K562 (cell line): Measurements from ENCODE around the gene UBE2L3. TPM values are rescaled to one million over a fixed set of nuclear protein-coding genes. Genes with fewer than 3 reads are reported as not detected.
A peak's percentile ranks its signal among the peaks of the same experiment; 100 is the strongest.

Experiments used
- CREBBP ChIP-seq: IDR thresholded peaks from one replicate; pipeline ENCODE4 v1.6.1; 2012; ENCODE audit warnings: low read depth, mild to moderate bottlenecking, control low read depth, inconsistent platforms, low read length
- HDAC8 ChIP-seq: fragments of 450-650 bp; IDR thresholded peaks from 2 replicates; pipeline ENCODE4 v1.6.1; 2016; ENCODE audit warnings: mild to moderate bottlenecking, missing genetic modification characterization, moderate library complexity, missing compliant biosample characterization
- KDM1A ChIP-seq, 2 experiments: fragments of 450-650 bp; IDR thresholded peaks; 2 replicates each; pipeline ENCODE4 v1.6.1; 2016; ENCODE audit warnings: mild to moderate bottlenecking in 2 of 2
- KLF10 ChIP-seq: fragments of 250-450 bp; sonication (Bioruptor Pico); IDR thresholded peaks from 2 replicates; pipeline ENCODE4 v1.6.1; 2021; ENCODE audit warnings: matching md5 sums
- MTF1 ChIP-seq: fragments of 250-450 bp; sonication (Bioruptor Pico); IDR thresholded peaks from 2 replicates; pipeline ENCODE4 v1.9.0; 2021; ENCODE audit warnings: moderate library complexity, mild to moderate bottlenecking, inconsistent platforms, borderline replicate concordance
- NFE2L1 ChIP-seq: fragments of 450-650 bp; IDR thresholded peaks from 2 replicates; pipeline ENCODE4 v1.6.1; 2016; ENCODE audit warnings: missing genetic modification characterization, low read depth, mild to moderate bottlenecking, missing compliant biosample characterization, moderate library complexity, borderline replicate concordance
- PCBP2 ChIP-seq: fragments of 200-400 bp; formaldehyde crosslinking; IDR thresholded peaks from 2 replicates; pipeline ENCODE4 v1.6.1; 2018; ENCODE audit warnings: low read length, low read depth, mild to moderate bottlenecking, moderate library complexity; ENCODE audit not compliant: poor library complexity, severe bottlenecking
- POLR2G ChIP-seq: fragments of 200-400 bp; formaldehyde crosslinking; IDR thresholded peaks from 2 replicates; pipeline ENCODE4 v1.6.1; 2017; ENCODE audit warnings: low read depth, mild to moderate bottlenecking, antibody characterized with exemption, low read length, moderate library complexity
- RCOR1 ChIP-seq, 2 experiments: IDR thresholded peaks; 2 replicates each; pipeline ENCODE4 v1.6.1; 2012; ENCODE audit warnings: low read depth in 2 of 2, low read length in 2 of 2, borderline replicate concordance in 1 of 2, improper control_type of control experiment in 1 of 2
- SAP30 ChIP-seq: fragments of 200-600 bp; sonication (generic); IDR thresholded peaks from 2 replicates; pipeline ENCODE4 v1.6.1; 2012; ENCODE audit warnings: borderline replicate concordance, low read depth, mild to moderate bottlenecking, moderate library complexity, low read length, control low read depth, inconsistent platforms; ENCODE audit not compliant: insufficient read depth, poor library complexity, severe bottlenecking
- SETDB1 ChIP-seq: IDR thresholded peaks from one replicate; pipeline ENCODE4 v1.6.1; 2012; ENCODE audit warnings: low read length, control low read depth, inconsistent platforms
- polyA plus RNA-seq, 8 experiments: library from polyadenylated mRNA; depleted of rRNA in 4 of 8; stranded (reverse) in 5 of 8; unstranded in 3 of 8; fragments of >200 nt; fragmentation: Nextera tagmentation in 2 of 8; fragmentation: Illumina TruSeq in 1 of 8; extraction: Ambion mirVana in 2 of 8; extraction: Trizol in 1 of 8; gene quantifications; 2 replicates each; pipeline versions ENCODE4 v1.2.1 to v1.2.3, GENCODE V29; 2011 to 2014; ENCODE audit warnings: inconsistent platforms in 1 of 8, missing spikeins in 1 of 8
- total RNA-seq, 7 experiments: library from RNA; depleted of rRNA in 6 of 7; stranded (reverse); fragments of >200 nt in 6 of 7; fragmentation: Illumina TruSeq in 2 of 7; extraction: Trizol in 2 of 7; gene quantifications; 2 replicates each; pipeline versions ENCODE4 v1.2.1 to v1.2.3, GENCODE V29; 2011 to 2021; ENCODE audit warnings: low replicate concordance in 1 of 7
- TF ChIP-seq, protein P1 (sequence below): sonication (generic); formaldehyde crosslinking; IDR thresholded peaks from 2 replicates; pipeline ENCODE4 v1.8.0; 2022; ENCODE audit warnings: missing genetic modification reagents, mild to moderate bottlenecking, borderline replicate concordance
- TF ChIP-seq, protein P2 (sequence below): fragments of 450-650 bp; IDR thresholded peaks from one replicate; pipeline ENCODE4 v1.6.1; 2018; ENCODE audit warnings: mild to moderate bottlenecking, moderate library complexity; ENCODE audit not compliant: partially characterized antibody
- TF ChIP-seq, protein P3 (sequence below): IDR thresholded peaks from 2 replicates; pipeline ENCODE4 v1.6.1; 2011; ENCODE audit warnings: borderline replicate concordance, low read depth, mild to moderate bottlenecking, moderate library complexity, low read length; ENCODE audit not compliant: insufficient read depth, poor library complexity, severe bottlenecking
- TF ChIP-seq, protein P4 (sequence below): fragments of 450-650 bp; formaldehyde crosslinking; IDR thresholded peaks from 2 replicates; pipeline ENCODE4 v1.4.0; 2022; ENCODE audit warnings: missing genetic modification characterization
- TF ChIP-seq, protein P5 (sequence below): fragments of 450-650 bp; conservative IDR thresholded peaks from 2 replicates; pipeline ENCODE4 v1.6.1; 2016; ENCODE audit warnings: missing genetic modification characterization, low read depth, mild to moderate bottlenecking, missing compliant biosample characterization, moderate library complexity

Gene UBE2L3
- total and polyA plus RNA-seq, 9 of the 15 experiments (the other 6 are each of a cell fraction or from before 2014, with no cell fraction given), result 215 to 625 (median 285) TPM

DNA sequence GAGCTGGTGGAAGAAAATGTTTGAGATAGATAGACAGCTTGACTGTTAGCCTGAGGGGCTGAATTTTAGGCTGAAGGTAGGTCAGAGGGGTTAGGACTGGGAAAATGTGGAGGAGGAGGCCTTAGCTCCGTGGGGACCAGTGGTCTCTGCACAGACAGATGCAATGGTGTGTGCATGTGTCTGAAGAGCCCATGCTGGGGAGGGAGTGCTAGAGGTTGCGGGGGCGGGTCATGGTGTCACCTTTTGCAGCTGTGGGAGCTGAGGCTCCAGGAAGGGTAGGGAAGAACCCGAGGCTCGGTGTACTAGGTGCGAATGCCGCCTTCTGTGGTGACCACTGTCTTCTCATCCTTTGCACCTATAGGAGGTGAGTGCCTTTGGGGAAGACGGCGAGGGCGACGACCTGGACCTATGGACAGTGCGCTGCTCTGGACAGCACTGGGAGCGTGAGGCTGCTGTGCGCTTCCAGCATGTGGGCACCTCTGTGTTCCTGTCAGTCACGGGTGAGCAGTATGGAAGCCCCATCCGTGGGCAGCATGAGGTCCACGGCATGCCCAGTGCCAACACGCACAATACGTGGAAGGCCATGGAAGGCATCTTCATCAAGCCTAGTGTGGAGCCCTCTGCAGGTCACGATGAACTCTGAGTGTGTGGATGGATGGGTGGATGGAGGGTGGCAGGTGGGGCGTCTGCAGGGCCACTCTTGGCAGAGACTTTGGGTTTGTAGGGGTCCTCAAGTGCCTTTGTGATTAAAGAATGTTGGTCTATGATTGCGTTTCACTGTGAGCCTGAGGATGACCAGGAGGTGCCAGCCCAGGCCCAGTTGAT, 76.2 kb downstream of the UBE2L3 start (continued):
- TF ChIP-seq POLR2G, result no peak
- no peak for TF ChIP-seq HDAC8 (tag)
- no peak for TF ChIP-seq MTF1 (CRISPR knock-in tag)
- TF ChIP-seq, protein P1, sequence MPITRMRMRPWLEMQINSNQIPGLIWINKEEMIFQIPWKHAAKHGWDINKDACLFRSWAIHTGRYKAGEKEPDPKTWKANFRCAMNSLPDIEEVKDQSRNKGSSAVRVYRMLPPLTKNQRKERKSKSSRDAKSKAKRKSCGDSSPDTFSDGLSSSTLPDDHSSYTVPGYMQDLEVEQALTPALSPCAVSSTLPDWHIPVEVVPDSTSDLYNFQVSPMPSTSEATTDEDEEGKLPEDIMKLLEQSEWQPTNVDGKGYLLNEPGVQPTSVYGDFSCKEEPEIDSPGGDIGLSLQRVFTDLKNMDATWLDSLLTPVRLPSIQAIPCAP, result no peak
- TF ChIP-seq CREBBP, result peak; percentile 21
- TF ChIP-seq NFE2L1 (tag), result no peak
- TF ChIP-seq RCOR1 (IDR thresholded peaks at IDR 0.05; ENCODE audit: borderline replicate concordance in 1 of 2, low read depth in 2 of 2, low read length in 2 of 2), result peak in 1 of 2 experiments; percentile 56; a peak in 1 of 4 replicates
- no peak for TF ChIP-seq PCBP2
- TF ChIP-seq, protein P2, sequence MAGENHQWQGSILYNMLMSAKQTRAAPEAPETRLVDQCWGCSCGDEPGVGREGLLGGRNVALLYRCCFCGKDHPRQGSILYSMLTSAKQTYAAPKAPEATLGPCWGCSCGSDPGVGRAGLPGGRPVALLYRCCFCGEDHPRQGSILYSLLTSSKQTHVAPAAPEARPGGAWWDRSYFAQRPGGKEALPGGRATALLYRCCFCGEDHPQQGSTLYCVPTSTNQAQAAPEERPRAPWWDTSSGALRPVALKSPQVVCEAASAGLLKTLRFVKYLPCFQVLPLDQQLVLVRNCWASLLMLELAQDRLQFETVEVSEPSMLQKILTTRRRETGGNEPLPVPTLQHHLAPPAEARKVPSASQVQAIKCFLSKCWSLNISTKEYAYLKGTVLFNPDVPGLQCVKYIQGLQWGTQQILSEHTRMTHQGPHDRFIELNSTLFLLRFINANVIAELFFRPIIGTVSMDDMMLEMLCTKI, result no peak
- TF ChIP-seq, protein P3, sequence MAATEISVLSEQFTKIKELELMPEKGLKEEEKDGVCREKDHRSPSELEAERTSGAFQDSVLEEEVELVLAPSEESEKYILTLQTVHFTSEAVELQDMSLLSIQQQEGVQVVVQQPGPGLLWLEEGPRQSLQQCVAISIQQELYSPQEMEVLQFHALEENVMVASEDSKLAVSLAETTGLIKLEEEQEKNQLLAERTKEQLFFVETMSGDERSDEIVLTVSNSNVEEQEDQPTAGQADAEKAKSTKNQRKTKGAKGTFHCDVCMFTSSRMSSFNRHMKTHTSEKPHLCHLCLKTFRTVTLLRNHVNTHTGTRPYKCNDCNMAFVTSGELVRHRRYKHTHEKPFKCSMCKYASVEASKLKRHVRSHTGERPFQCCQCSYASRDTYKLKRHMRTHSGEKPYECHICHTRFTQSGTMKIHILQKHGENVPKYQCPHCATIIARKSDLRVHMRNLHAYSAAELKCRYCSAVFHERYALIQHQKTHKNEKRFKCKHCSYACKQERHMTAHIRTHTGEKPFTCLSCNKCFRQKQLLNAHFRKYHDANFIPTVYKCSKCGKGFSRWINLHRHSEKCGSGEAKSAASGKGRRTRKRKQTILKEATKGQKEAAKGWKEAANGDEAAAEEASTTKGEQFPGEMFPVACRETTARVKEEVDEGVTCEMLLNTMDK, result no peak
- TF ChIP-seq, protein P4, sequence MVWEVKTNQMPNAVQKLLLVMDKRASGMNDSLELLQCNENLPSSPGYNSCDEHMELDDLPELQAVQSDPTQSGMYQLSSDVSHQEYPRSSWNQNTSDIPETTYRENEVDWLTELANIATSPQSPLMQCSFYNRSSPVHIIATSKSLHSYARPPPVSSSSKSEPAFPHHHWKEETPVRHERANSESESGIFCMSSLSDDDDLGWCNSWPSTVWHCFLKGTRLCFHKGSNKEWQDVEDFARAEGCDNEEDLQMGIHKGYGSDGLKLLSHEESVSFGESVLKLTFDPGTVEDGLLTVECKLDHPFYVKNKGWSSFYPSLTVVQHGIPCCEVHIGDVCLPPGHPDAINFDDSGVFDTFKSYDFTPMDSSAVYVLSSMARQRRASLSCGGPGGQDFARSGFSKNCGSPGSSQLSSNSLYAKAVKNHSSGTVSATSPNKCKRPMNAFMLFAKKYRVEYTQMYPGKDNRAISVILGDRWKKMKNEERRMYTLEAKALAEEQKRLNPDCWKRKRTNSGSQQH, result no peak
- no peak for TF ChIP-seq SAP30
- TF ChIP-seq, protein P5, sequence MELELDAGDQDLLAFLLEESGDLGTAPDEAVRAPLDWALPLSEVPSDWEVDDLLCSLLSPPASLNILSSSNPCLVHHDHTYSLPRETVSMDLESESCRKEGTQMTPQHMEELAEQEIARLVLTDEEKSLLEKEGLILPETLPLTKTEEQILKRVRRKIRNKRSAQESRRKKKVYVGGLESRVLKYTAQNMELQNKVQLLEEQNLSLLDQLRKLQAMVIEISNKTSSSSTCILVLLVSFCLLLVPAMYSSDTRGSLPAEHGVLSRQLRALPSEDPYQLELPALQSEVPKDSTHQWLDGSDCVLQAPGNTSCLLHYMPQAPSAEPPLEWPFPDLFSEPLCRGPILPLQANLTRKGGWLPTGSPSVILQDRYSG (tag), result no peak
- no peak for TF ChIP-seq KLF10
- no peak for TF ChIP-seq SETDB1
- no peak for TF ChIP-seq KDM1A (IDR thresholded peaks at IDR 0.05)
